Left lobe of liver (tissue), 2 donors: ENCODE data around the gene ARHGAP24. TPM values are rescaled to one million over a fixed set of nuclear protein-coding genes. Genes with fewer than 3 reads are reported as not detected.
"Not testable (repeated sequence)": the region's sequence is repeated elsewhere in the genome, so short reads cannot be mapped to it uniquely, and the experiment has no call there.

Experiments used
- ATAC-seq: fragments of 200-7000 bp; cut with Tn5 transposase; one replicate; pipeline ENCODE4 v1.9.1; 2020; ENCODE audit warnings: mild to moderate bottlenecking, moderate library complexity
- DNase-seq: peaks from one replicate; pipeline ENCODE4 v3.0.0-alpha.2; 2020; ENCODE audit warnings: low spot score
- total RNA-seq: library from RNA; stranded (reverse); gene quantifications from one replicate; pipeline ENCODE4 v1.2.1, GENCODE V29; 2021
- donor health status: DM: no; HTN: no; CAD: no; lungs with moderate emphysema.
- donor health status: DM: no; HTN: yes; CAD: no.

Gene ARHGAP24
- total RNA-seq, 1 donor from 2014 or later: 6.8 TPM

GRCh38 chr4:85515701-85516100 lies 40.8 kb downstream of the ARHGAP24 start:
- no peak for DNase-seq
- ATAC-seq: no peak

GRCh38 chr4:85518526-85518925 lies 43.6 kb downstream of the ARHGAP24 start:
- not testable (repeated sequence) for ATAC-seq

GRCh38 chr4:85520765-85521749 lies 46.1 kb downstream of the ARHGAP24 start:
- no peak for ATAC-seq
- no peak for DNase-seq

More at GRCh38 chr4:85518526-85518925, 43.6 kb downstream of the ARHGAP24 start:
- not testable (repeated sequence) for DNase-seq

DNA sequence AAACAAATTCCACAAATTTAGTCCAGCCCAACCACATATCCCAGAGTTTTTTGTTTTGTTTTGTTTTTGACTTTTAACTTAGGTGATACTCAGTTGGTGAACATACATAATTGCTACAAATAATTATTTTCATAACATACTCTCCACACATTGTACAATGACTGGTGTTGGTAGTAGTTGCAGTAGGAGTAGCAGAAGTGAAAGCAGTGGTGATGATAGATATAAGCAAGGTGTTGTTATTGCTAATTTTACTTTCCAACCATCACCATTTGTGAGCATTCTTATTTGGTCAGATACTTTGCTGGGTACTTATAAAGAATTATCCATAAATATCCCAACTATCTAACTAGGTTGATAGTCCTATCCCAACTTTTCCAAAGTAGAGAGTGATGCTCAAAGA lies 47.3 kb downstream of the ARHGAP24 start:
- DNase-seq (no peak), ATAC-seq (no peak)

DNA sequence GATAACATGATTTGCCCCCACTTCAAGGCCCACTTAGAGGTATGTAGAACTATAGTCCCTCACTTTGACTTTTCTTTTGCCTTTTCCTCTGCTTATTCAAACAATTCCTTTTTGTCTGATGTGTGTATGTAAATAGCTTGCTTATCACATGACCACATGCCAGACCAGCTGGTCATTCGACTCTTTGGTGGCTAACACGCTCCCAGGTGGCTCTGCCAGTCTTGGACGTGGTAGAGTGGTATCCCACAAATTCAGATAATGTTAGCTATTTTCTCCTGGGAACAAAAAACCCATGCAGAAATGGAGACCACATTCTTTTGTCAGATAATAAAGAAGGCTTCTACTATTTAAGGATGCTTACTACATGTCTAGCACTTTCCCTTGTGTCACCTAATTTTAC lies 47.9 kb downstream of the ARHGAP24 start:
- ATAC-seq (no peak), DNase-seq (no peak)

DNA sequence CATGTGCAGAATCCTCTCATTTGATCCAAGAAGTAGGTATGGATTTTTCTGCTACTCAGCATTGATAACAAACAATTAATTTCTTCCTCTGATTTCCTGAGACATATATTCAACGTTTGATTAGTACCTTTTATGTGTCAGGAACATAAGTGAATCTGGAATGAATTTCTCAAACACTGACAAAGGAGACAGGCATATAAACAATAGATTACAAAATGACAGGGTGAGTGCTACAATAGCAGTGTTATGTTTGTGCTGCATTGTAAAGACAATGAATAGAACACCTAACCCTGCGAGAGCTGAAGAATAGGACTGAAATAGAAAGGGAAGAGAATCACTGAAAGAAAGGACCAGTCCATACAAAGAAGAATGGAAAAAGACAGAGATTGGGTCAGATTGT lies 52.9 kb downstream of the ARHGAP24 start:
- DNase-seq: no peak
- no peak for ATAC-seq

DNA sequence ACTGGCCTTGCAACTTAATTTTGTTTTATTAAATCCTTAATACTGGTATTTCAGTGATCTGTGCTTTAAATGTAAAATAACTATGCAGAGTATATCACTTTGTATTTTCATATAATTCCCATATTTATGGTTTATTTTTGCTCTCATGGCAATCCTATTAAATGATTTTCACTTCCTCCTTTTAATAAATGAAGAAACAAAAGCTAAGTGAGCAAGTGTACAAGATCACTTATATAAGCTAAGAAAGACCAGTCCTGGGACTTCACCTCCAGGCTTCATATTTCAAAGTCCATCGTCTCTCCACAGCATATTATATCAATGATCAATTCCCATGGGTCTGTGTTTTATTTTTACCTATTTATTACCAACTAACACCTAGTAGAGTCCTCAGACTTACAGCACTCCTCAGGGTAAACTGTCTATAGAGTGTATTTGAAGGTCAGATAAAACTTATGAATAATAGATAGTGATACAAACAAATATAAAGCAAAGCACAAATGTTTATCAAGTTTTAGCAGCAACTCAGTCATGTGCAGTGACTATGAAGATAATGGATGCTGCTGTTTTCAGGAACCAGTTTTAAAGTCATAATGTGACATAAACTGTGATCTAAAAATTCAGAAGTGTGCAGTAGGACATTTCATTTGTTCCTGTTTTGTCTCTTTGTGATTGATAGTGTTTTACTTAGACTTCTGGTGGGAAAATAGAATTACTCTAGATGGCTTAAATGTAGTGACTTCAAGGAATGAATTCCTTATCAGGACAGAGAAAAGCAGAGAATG lies 56.8 kb downstream of the ARHGAP24 start:
- no peak for DNase-seq
- ATAC-seq: no peak

GRCh38 chr4:85534120-85534519 lies 59.2 kb downstream of the ARHGAP24 start:
- no peak for ATAC-seq

GRCh38 chr4:85543832-85544231 lies 68.9 kb downstream of the ARHGAP24 start:
- DNase-seq: no peak
- ATAC-seq: no peak

More at GRCh38 chr4:85534120-85534519, 59.2 kb downstream of the ARHGAP24 start:
- no peak for DNase-seq

- ATAC-seq (no peak), DNase-seq (no peak)
These were observed 69.8 kb downstream of the ARHGAP24 start for GRCh38 chr4:85544751-85545150.

DNA sequence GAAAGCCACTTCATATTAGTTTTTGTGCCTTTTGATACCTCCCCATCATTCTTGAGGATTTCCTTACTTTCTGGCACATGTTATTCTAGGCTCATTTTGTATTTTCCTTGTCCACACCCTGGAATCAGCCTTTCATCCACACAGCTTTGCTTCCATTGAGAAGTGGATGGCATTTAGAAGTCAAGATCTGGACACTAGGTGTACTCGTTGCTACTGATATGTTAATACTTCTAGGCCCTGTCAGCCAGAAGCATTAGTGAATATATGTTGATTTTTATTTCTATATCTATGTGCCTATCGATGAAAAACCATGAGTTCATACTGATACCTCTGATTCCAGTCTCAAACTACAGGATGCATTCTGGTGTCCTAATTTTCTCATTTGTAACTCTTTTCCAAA lies 73.2 kb downstream of the ARHGAP24 start:
- ATAC-seq: no peak
- DNase-seq: no peak

DNA sequence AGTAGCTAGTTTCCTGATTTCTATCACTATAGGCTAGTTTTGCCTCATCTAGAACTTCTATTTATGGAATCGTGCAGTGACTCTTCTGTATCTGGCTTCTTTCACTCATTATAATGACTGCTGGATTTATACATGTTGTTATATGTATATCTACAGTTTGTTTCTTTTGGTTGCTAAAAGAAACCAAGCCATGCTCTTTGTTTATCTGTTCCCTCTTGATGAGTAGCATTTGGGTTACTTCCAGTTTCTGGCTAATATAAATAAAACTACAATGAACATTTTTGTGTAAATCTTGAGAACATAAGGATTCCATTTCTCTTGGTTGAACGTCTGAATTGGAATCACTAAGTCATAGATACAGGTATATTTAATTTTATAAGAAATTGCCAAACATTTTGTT lies 73.9 kb downstream of the ARHGAP24 start:
- ATAC-seq: no peak
- DNase-seq: no peak

- DNase-seq (no peak), ATAC-seq (no peak)
These were observed 80.3 kb downstream of the ARHGAP24 start for GRCh38 chr4:85555206-85555605.

DNA sequence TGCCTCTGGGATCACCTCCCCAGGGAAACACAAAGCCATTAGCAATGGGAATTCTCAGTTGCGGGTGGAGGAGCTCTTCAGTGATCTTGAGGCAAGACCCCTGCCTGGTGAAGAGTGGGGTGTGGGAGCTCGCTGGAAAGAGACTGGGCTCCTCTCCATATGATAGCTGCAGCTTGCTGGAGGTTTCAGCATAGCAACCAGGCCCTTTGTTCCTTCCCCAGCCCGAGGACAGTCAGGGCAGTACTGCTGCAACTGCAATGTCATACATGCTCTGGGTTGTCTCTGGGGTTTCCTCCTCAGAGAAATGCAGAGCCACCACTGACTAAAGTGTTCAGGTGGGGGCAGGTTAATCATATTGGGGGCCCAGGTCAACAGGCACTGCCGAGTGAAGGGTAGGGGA lies 81.3 kb downstream of the ARHGAP24 start:
- no peak for DNase-seq
- ATAC-seq: no peak

GRCh38 chr4:85557016-85557901 lies 82.3 kb downstream of the ARHGAP24 start:
- ATAC-seq: no peak
- no peak for DNase-seq

- DNase-seq (no peak), ATAC-seq (no peak)
These were observed 91.0 kb downstream of the ARHGAP24 start for GRCh38 chr4:85565761-85566480.

DNA sequence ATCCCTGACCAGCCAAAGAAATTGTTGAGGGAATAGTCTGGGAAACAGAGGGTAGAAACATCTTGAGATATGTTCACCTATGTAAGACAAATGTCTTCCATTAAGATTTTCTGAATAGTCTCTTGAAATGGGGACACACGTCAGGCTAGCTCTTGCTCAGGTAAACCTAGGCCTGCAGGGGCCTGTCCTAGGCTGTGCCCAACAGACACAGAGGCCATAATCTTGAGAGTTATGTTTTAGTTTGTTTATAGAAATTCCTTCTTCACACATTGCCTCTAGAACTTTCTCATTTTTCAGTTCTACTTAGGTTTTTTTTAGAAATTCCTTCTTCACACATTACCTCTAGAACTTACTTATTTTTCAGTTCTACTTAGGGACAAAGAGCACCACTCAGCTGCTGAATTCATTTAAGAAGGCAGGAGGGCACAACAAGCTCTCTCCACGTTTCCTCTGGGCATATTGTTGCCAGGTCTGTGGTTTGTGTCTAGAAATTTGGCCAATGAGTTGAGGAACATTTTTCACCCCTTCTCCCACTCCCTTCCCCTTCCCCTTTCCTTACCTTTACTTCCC lies 94.9 kb downstream of the ARHGAP24 start:
- ATAC-seq (no peak), DNase-seq (no peak)

DNA sequence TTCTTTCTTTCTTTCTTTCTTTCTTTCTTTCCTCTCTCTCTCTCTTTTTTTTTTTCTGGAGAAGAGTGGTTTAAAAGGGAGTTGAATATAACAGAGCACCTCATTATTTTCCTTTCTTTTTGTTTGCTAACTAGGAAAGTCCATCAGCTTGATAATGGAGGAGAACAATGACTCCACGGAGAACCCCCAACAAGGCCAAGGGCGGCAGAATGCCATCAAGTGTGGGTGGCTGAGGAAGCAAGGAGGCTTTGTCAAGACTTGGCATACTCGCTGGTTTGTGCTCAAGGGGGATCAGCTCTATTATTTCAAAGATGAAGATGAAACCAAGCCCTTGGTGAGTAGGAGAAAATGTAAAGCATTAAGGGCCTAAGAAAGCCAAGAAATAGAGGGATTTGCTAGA lies 95.4 kb downstream of the ARHGAP24 start:
- no peak for ATAC-seq
- DNase-seq: no peak

GRCh38 chr4:85571008-85571407 lies 96.1 kb downstream of the ARHGAP24 start:
- ATAC-seq (no peak), DNase-seq (no peak)

- ATAC-seq (no peak), DNase-seq (no peak)
These were observed 98.3 kb downstream of the ARHGAP24 start for GRCh38 chr4:85573270-85573669.
